ENCODE results near the gene CGB3.

Gene CGB3

GRCh38 chr19:48988286-48988685 lies 35.8 kb downstream of the CGB3 start:
- TF ChIP-seq CTCF (IDR thresholded peaks at IDR 0.05; ENCODE audit: extremely low read depth, insufficient read depth, missing control alignments) = no peak
- in situ Hi-C loops (cut with MboI; ENCODE audit: low pct_unique_long_range_greater_than_20kb, low sequenced_read_pairs, unreplicated experiment) = no loop called here
- no peak for DNase-seq (ENCODE audit: low spot score)

GRCh38 chr19:48987323-48987722 lies 36.8 kb downstream of the CGB3 start:
- in situ Hi-C loops (cut with MboI; ENCODE audit: low pct_unique_long_range_greater_than_20kb, low sequenced_read_pairs, unreplicated experiment) = no loop called here
- no peak for DNase-seq (ENCODE audit: low spot score)
- no peak for TF ChIP-seq CTCF (IDR thresholded peaks at IDR 0.05; ENCODE audit: extremely low read depth, insufficient read depth, missing control alignments)

- no peak for TF ChIP-seq CTCF (IDR thresholded peaks at IDR 0.05; ENCODE audit: extremely low read depth, insufficient read depth, missing control alignments)
These were observed 37.9 kb downstream of the CGB3 start for GRCh38 chr19:48986211-48986610.

GRCh38 chr19:48985711-48986110 lies 38.4 kb downstream of the CGB3 start:
- in situ Hi-C loops (cut with MboI; ENCODE audit: low pct_unique_long_range_greater_than_20kb, low sequenced_read_pairs, unreplicated experiment) = no loop called here
- no peak for DNase-seq (ENCODE audit: low spot score)
- no peak for TF ChIP-seq CTCF (IDR thresholded peaks at IDR 0.05; ENCODE audit: extremely low read depth, insufficient read depth, missing control alignments)

More at GRCh38 chr19:48986211-48986610, 37.9 kb downstream of the CGB3 start:
- DNase-seq (ENCODE audit: low spot score) = no peak
- in situ Hi-C loops (cut with MboI; ENCODE audit: low pct_unique_long_range_greater_than_20kb, low sequenced_read_pairs, unreplicated experiment) = no loop called here

GRCh38 chr19:48982280-48982679 lies 41.9 kb downstream of the CGB3 start:
- DNase-seq (ENCODE audit: low spot score) = no peak
- no peak for TF ChIP-seq CTCF (IDR thresholded peaks at IDR 0.05; ENCODE audit: extremely low read depth, insufficient read depth, missing control alignments)
- in situ Hi-C loops (cut with MboI; ENCODE audit: low pct_unique_long_range_greater_than_20kb, low sequenced_read_pairs, unreplicated experiment) = no loop called here

GRCh38 chr19:48977061-48977460 lies 47.1 kb downstream of the CGB3 start:
- TF ChIP-seq CTCF (IDR thresholded peaks at IDR 0.05; ENCODE audit: extremely low read depth, insufficient read depth, missing control alignments) = no peak
- in situ Hi-C loops (cut with MboI; ENCODE audit: low pct_unique_long_range_greater_than_20kb, low sequenced_read_pairs, unreplicated experiment) = no loop called here
- no peak for DNase-seq (ENCODE audit: low spot score)

Measured in GM13977 (cell line).